ENCODE results near the gene RTP5. TPM values are rescaled to one million over a fixed set of nuclear protein-coding genes. Genes with fewer than 3 reads are reported as not detected.

RTP5 gene
- total RNA-seq, 1 experiment from 2014 or later = not detected

GRCh38 chr2:241896746-241897201, 27.2 kb downstream of the RTP5 start:
- no peaks in the 10 kb centered on the region for H3K79me2 ChIP-seq (ENCODE audit: insufficient read depth, low read length)
- no peak for ATAC-seq
- ChIA-PET CTCF (no interaction called here), POLR2A (no interaction called here), RAD21 (ENCODE audit: low non-redundant PET in 1 of 2, low total read pairs in 2 of 2, uncharacterized antibody in 2 of 2, unreplicated experiment in 2 of 2) (no interaction called here)
- no peak overlapping the region for H3K27ac ChIP-seq (ENCODE audit: low read depth, low read length)
- no peak overlapping the region for H3K4me3 ChIP-seq (replicated peaks in 1 of 2; ENCODE audit: low read depth in 1 of 2, low read length in 2 of 2)
- peaks cover 0 to 13% of the 10 kb centered on the region in 2 experiments; a peak in 1 of 4 replicates for H3K4me1 ChIP-seq (ENCODE audit: control insufficient read depth in 1 of 2, insufficient read depth in 2 of 2, low read length in 2 of 2)
- no peaks in the 10 kb centered on the region for H3K27me3 ChIP-seq (ENCODE audit: insufficient read depth, low read length)
- no peak overlapping the region for H2AFZ ChIP-seq (ENCODE audit: low read depth, low read length, poor library complexity, severe bottlenecking)
- no peaks in the 10 kb centered on the region for H4K20me1 ChIP-seq (ENCODE audit: insufficient read depth)
- BruUV-seq (replicated peaks) = no TSS peak
- intact Hi-C loops (cut with micrococcal nuclease) = no loop called here
- no peaks in the 10 kb centered on the region for H3K9me3 ChIP-seq (ENCODE audit: control insufficient read depth in 1 of 2, insufficient read depth in 1 of 2, low read depth in 1 of 2, low read length in 2 of 2)
- TF ChIP-seq YY1 (IDR thresholded peaks at IDR 0.05; ENCODE audit: extremely low read depth, insufficient replicate concordance, low read depth, low read length) = no peak
- TF ChIP-seq CEBPB (IDR thresholded peaks at IDR 0.05; ENCODE audit: low read depth) = no peak
- TF ChIP-seq ZNF274 (IDR thresholded peaks at IDR 0.05; ENCODE audit: low read depth, low read length) = no peak
- TF ChIP-seq REST (IDR thresholded peaks at IDR 0.05; ENCODE audit: low read depth) = no peak
- no peak for TF ChIP-seq CBX3 (IDR thresholded peaks at IDR 0.05; ENCODE audit: low read depth)
- TF ChIP-seq SIN3A (IDR thresholded peaks at IDR 0.05; ENCODE audit: low read depth) = no peak
- no peak for TF ChIP-seq ZBTB33 (IDR thresholded peaks at IDR 0.05; ENCODE audit: extremely low read depth, insufficient replicate concordance, low read length)
- TF ChIP-seq CTCF (IDR thresholded peaks at IDR 0.05 in 2 of 3, conservative IDR thresholded peaks at IDR 0.05 in 1 of 3; ENCODE audit: borderline replicate concordance in 1 of 3, insufficient read depth in 1 of 3, low read depth in 2 of 3, low read length in 2 of 3) = no peak
- TF ChIP-seq RAD21 (IDR thresholded peaks at IDR 0.05; ENCODE audit: low read depth) = no peak
- TF ChIP-seq SRF (IDR thresholded peaks at IDR 0.05; ENCODE audit: low read depth) = no peak
- TF ChIP-seq EZH2 (IDR thresholded peaks at IDR 0.05) = no peak
- no peak for TF ChIP-seq EZH2phosphoT487 (IDR thresholded peaks at IDR 0.05; ENCODE audit: borderline replicate concordance)
- no peak for TF ChIP-seq EGR1 (IDR thresholded peaks at IDR 0.05; ENCODE audit: low read depth)
- no peak for TF ChIP-seq POLR2AphosphoS5 (IDR thresholded peaks at IDR 0.05; ENCODE audit: low read depth, low read length)
- no peak for TF ChIP-seq FOSL1 (IDR thresholded peaks at IDR 0.05; ENCODE audit: low read depth)
- no peak for TF ChIP-seq SP1 (IDR thresholded peaks at IDR 0.05; ENCODE audit: low read depth)
- H3K4me2 ChIP-seq (ENCODE audit: low read length) = no peak overlapping the region
- H3K9me2 ChIP-seq (ENCODE audit: insufficient read depth) = no peaks in the 10 kb centered on the region
- H3K36me3 ChIP-seq (ENCODE audit: control insufficient read depth in 1 of 2, insufficient read depth in 2 of 2, low read length in 2 of 2) = no peaks in the 10 kb centered on the region
- no peak for DNase-seq (ENCODE audit: low read depth, low spot score)
- H3K9ac ChIP-seq (ENCODE audit: low read length) = no peak overlapping the region

All from HCT116 (cell line).